Endothelial cell of umbilical vein (primary cell): ENCODE measurements around the gene KCNA5. TPM values are rescaled to one million over a fixed set of nuclear protein-coding genes. Genes with fewer than 3 reads are reported as not detected.

ENCODE experiments used
- BruUV-seq: library from RNA; stranded (reverse); fragments of 400-500 nt; replicated peaks from 2 replicates; lab custom pipeline; 2021; lab: Mats Ljungman, UMichigan
- CTCF ChIA-PET: fragments of 300-600, 350-600 bp; sonication (Branson Sonifier 250); formaldehyde crosslinking; loops from one replicate; lab custom pipeline; 2021; ENCODE audit warnings: antibody characterized with exemption, inconsistent platforms; lab: Charles Lee
- POLR2A ChIA-PET: fragments of 300-600, 350-600 bp; sonication (Branson Sonifier 250); formaldehyde crosslinking; loops from one replicate; lab custom pipeline; 2021; ENCODE audit warnings: antibody characterized with exemption, inconsistent platforms; lab: Charles Lee
- DNase-seq: peaks from one replicate; pipeline ENCODE4 v3.0.0-alpha.2; 2011; ENCODE audit warnings: low read depth, low spot score
- FAIRE-seq: peaks from 2 replicates; lab custom pipeline; 2011; peaks lifted over from hg19 to GRCh38; lab: Jason Lieb, UNC
- H2AFZ ChIP-seq: 2 replicates; pipeline ENCODE4 v1.6.0; 2012; ENCODE audit warnings: low read depth, low read length, control low read depth, inconsistent platforms
- H3K27ac ChIP-seq: 2 replicates; pipeline ENCODE4 v1.5.1; 2011; ENCODE audit warnings: low read depth, mild to moderate bottlenecking, control low read depth, low read length, moderate library complexity; ENCODE audit not compliant: insufficient read depth
- H3K27me3 ChIP-seq, 2 experiments: 2 replicates each; pipeline versions ENCODE4 v1.6.0 to v1.6.1; 2011; ENCODE audit warnings: low read length in 2 of 2, mixed read lengths in 1 of 2; ENCODE audit not compliant: control insufficient read depth in 2 of 2, insufficient read depth in 2 of 2
- H3K36me3 ChIP-seq, 2 experiments: 2 replicates in 1 of 2; 3 replicates in 1 of 2; pipeline ENCODE4 v1.5.1; 2011; ENCODE audit warnings: low read length in 2 of 2, mild to moderate bottlenecking in 1 of 2, moderate library complexity in 1 of 2; ENCODE audit not compliant: control insufficient read depth in 2 of 2, insufficient read depth in 2 of 2; ENCODE audit errors: extremely low read depth in 1 of 2
- H3K4me1 ChIP-seq: 3 replicates; pipeline ENCODE4 v1.5.1; 2011; ENCODE audit warnings: mild to moderate bottlenecking, low read length; ENCODE audit not compliant: control insufficient read depth, insufficient read depth; ENCODE audit errors: extremely low read depth
- H3K4me2 ChIP-seq: 2 replicates; pipeline ENCODE4 v1.6.1; 2011; ENCODE audit warnings: low read length, control low read depth, mixed read lengths; ENCODE audit not compliant: insufficient read depth
- H3K4me3 ChIP-seq, 3 experiments: fragments of 200-600 bp in 1 of 3; sonication (generic), shearing (Covaris generic) in 1 of 3; replicated peaks in 1 of 3; 2 replicates each; pipeline ENCODE4 v1.5.1; 2011 to 2016; ENCODE audit warnings: control low read depth in 3 of 3, low read length in 3 of 3, mild to moderate bottlenecking in 2 of 3, inconsistent platforms in 1 of 3, low read depth in 1 of 3, moderate library complexity in 1 of 3; ENCODE audit not compliant: insufficient read depth in 1 of 3
- H3K79me2 ChIP-seq: 2 replicates; pipeline ENCODE4 v1.6.0; 2012; ENCODE audit warnings: low read length, inconsistent platforms; ENCODE audit not compliant: control insufficient read depth, insufficient read depth
- H3K9ac ChIP-seq: replicated peaks from 2 replicates; pipeline ENCODE3; 2011; ENCODE audit warnings: low read length, control low read depth; ENCODE audit not compliant: insufficient read depth; ENCODE audit errors: extremely low read depth
- H3K9me1 ChIP-seq: replicated peaks from 3 replicates; pipeline ENCODE4 v1.6.0; 2011; ENCODE audit warnings: mild to moderate bottlenecking, low read length; ENCODE audit not compliant: control insufficient read depth, insufficient read depth; ENCODE audit errors: extremely low read depth
- H3K9me3 ChIP-seq: replicated peaks from 2 replicates; pipeline ENCODE4 v1.5.1; 2012; ENCODE audit warnings: low read length, inconsistent platforms; ENCODE audit not compliant: control insufficient read depth, insufficient read depth
- H4K20me1 ChIP-seq: replicated peaks from 2 replicates; pipeline ENCODE3; 2011; ENCODE audit warnings: mild to moderate bottlenecking, low read length; ENCODE audit not compliant: control insufficient read depth, insufficient read depth; ENCODE audit errors: extremely low read depth
- EZH2 ChIP-seq: IDR thresholded peaks from 2 replicates; pipeline ENCODE4 v1.6.1; 2012; ENCODE audit warnings: borderline replicate concordance, low read depth, mild to moderate bottlenecking, moderate library complexity, low read length, inconsistent platforms; ENCODE audit not compliant: severe bottlenecking
- FOS ChIP-seq: IDR thresholded peaks from 2 replicates; pipeline ENCODE4 v1.6.1; 2011; ENCODE audit warnings: mild to moderate bottlenecking, low read length, moderate library complexity, borderline replicate concordance; ENCODE audit not compliant: insufficient read depth
- GATA2 ChIP-seq: IDR thresholded peaks from 2 replicates; pipeline ENCODE4 v1.7.0; 2011; ENCODE audit warnings: low read depth, mild to moderate bottlenecking, moderate library complexity, mixed read lengths, low read length; ENCODE audit not compliant: insufficient read length, insufficient read depth
- JUN ChIP-seq: IDR thresholded peaks from 2 replicates; pipeline ENCODE4 v1.6.1; 2011; ENCODE audit warnings: borderline replicate concordance, low read depth; ENCODE audit not compliant: insufficient read length, insufficient read depth
- MYC ChIP-seq: IDR thresholded peaks from one replicate; pipeline ENCODE4 v1.6.1; 2011; ENCODE audit warnings: mild to moderate bottlenecking, low read depth, low read length
- POLR2A ChIP-seq: IDR thresholded peaks from 2 replicates; pipeline ENCODE4 v1.6.1; 2012; ENCODE audit warnings: low read depth, mild to moderate bottlenecking, control low read depth, low read length
- POLR2AphosphoS5 ChIP-seq: IDR thresholded peaks from 2 replicates; pipeline ENCODE4 v1.6.1; 2012; ENCODE audit warnings: low read depth, mild to moderate bottlenecking, control low read depth, low read length, moderate library complexity; ENCODE audit not compliant: insufficient read depth
- dilution Hi-C: fragments of 300-500 bp; cut with MboI; formaldehyde crosslinking; loops from one replicate; pipeline ENCODE4 v1.15.0; 2019; ENCODE audit warnings: low sequenced_read_pairs; ENCODE audit not compliant: extremely low pct_ligation_motif_present
- intact Hi-C: fragments of 100-400 bp; cut with micrococcal nuclease; formaldehyde crosslinking; loops from one replicate; pipeline ENCODE4 v1.10.0; 2022
- polyA plus RNA-seq, 4 experiments: library from polyadenylated mRNA; depleted of rRNA in 3 of 4; stranded (reverse) in 3 of 4; unstranded in 1 of 4; fragments of >200 nt; gene quantifications; 2 replicates each; pipeline versions ENCODE4 v1.2.1 to v1.2.3, GENCODE V29; 2011 to 2012; ENCODE audit warnings: missing spikeins in 1 of 4
- total RNA-seq: library from RNA; stranded (reverse); gene quantifications from 2 replicates; pipeline ENCODE4 v1.2.3, GENCODE V29; 2021
- TF ChIP-seq, protein P1 (sequence below), 2 donors: IDR thresholded peaks; 1 replicate in 1 of 2; 2 replicates in 1 of 2; pipeline ENCODE4 v1.5.1; 2011; ENCODE audit warnings: low read length in 2 of 2, mild to moderate bottlenecking in 2 of 2, moderate library complexity in 2 of 2, control low read depth in 1 of 2, inconsistent platforms in 1 of 2, low read depth in 1 of 2; ENCODE audit not compliant: insufficient read depth in 1 of 2; ENCODE audit errors: extremely low read depth in 1 of 2
- TF ChIP-seq, protein P2 (sequence below): IDR thresholded peaks from 2 replicates; pipeline ENCODE4 v1.6.1; 2011; ENCODE audit not compliant: insufficient read depth, insufficient read length

KCNA5 gene
- total and polyA plus RNA-seq, 2 donors (not counting 3 experiments of a cell fraction or from before 2014, with no cell fraction given), result not detected

DNA sequence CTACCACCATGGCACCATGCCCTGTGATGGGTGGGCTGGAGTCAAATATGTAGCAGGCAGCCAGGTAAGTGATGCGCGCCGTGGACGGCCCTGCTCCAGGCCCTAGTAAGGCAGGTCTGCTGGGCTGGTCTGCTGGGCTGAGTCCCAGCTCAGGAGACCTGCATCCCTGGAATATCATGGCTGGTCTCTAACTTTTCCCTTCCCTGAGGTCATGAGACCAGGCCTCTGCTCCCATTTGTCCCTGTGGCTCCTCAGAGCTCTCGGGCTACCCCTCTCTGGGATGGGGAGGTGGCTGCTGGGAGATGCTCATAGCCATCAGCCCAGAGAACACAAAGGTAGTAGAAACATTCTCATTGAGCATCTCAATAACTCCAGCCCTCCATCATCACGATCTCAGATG, 19.8 kb upstream of the KCNA5 start:
- Histone ChIP-seq H3K4me1 (no peaks in the 10 kb centered on the region), H3K27me3 (no peaks in the 10 kb centered on the region), H3K4me2 (no peak overlapping the region), H3K9ac (no peak overlapping the region), H3K9me1 (no peaks in the 10 kb centered on the region), H3K27ac (no peak overlapping the region), H3K4me3 (no peak overlapping the region), H3K9me3 (no peaks in the 10 kb centered on the region), H3K36me3 (no peaks in the 10 kb centered on the region), H2AFZ (no peak overlapping the region), H4K20me1 (no peaks in the 10 kb centered on the region), H3K79me2 (no peaks in the 10 kb centered on the region)
- intact Hi-C loops (loop anchor here (2.0 kb wide), 1 partner anchor 419 kb away; no protein-coding TSS in a partner anchor), dilution Hi-C loops (no loop called here)
- BruUV-seq, result no TSS peak
- FAIRE-seq (no peak), DNase-seq (no peak)
- ChIA-PET POLR2A (no interaction called here), CTCF (interaction anchor here (0.9 to 1.6 kb wide), 2 partner anchors 11 to 59 kb away, joined by 3 to 4 read pairs; no protein-coding TSS in a partner anchor)
- TF ChIP-seq FOS, result no peak
- no peak for TF ChIP-seq MYC
- TF ChIP-seq, protein P1, sequence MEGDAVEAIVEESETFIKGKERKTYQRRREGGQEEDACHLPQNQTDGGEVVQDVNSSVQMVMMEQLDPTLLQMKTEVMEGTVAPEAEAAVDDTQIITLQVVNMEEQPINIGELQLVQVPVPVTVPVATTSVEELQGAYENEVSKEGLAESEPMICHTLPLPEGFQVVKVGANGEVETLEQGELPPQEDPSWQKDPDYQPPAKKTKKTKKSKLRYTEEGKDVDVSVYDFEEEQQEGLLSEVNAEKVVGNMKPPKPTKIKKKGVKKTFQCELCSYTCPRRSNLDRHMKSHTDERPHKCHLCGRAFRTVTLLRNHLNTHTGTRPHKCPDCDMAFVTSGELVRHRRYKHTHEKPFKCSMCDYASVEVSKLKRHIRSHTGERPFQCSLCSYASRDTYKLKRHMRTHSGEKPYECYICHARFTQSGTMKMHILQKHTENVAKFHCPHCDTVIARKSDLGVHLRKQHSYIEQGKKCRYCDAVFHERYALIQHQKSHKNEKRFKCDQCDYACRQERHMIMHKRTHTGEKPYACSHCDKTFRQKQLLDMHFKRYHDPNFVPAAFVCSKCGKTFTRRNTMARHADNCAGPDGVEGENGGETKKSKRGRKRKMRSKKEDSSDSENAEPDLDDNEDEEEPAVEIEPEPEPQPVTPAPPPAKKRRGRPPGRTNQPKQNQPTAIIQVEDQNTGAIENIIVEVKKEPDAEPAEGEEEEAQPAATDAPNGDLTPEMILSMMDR (IDR thresholded peaks at IDR 0.05; ENCODE audit: extremely low read depth in 1 of 2, insufficient read depth in 1 of 2, low read depth in 1 of 2, low read length in 2 of 2), result no peak
- TF ChIP-seq POLR2A, result no peak
- no peak for TF ChIP-seq GATA2
- no peak for TF ChIP-seq POLR2AphosphoS5
- no peak for TF ChIP-seq EZH2
- TF ChIP-seq JUN, result no peak
- TF ChIP-seq, protein P2, sequence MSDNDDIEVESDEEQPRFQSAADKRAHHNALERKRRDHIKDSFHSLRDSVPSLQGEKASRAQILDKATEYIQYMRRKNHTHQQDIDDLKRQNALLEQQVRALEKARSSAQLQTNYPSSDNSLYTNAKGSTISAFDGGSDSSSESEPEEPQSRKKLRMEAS, result no peak
